KMS-11 (cell line): ENCODE results near the gene AFTPH.

Experiments
- H2AFZ ChIP-seq: fragments of 200-600 bp; sonication (generic); 2 replicates; pipeline ENCODE4 v1.6.1; 2016; ENCODE audit warnings: antibody characterized with exemption, mixed run types, low read depth
- H3K27ac ChIP-seq: fragments of 200-600 bp; sonication (generic); 2 replicates; pipeline ENCODE4 v1.6.1; 2016; ENCODE audit warnings: mild to moderate bottlenecking, mixed run types
- H3K27me3 ChIP-seq: fragments of 200-600 bp; sonication (generic); 2 replicates; pipeline ENCODE4 v1.6.1; 2017; ENCODE audit warnings: mild to moderate bottlenecking, low read depth, mixed run types, moderate library complexity; ENCODE audit not compliant: insufficient read depth
- H3K36me3 ChIP-seq: fragments of 200-600 bp; sonication (generic); 2 replicates; pipeline ENCODE4 v1.6.1; 2017; ENCODE audit warnings: mild to moderate bottlenecking, mixed run types; ENCODE audit not compliant: insufficient read depth
- H3K4me1 ChIP-seq: fragments of 200-600 bp; sonication (generic); 2 replicates; pipeline ENCODE4 v1.6.1; 2016; ENCODE audit warnings: mild to moderate bottlenecking, low read depth, mixed run types; ENCODE audit not compliant: poor library complexity, severe bottlenecking
- H3K4me2 ChIP-seq: fragments of 200-600 bp; sonication (generic); 2 replicates; pipeline ENCODE4 v1.7.0; 2016; ENCODE audit warnings: mild to moderate bottlenecking, mixed run types
- H3K4me3 ChIP-seq: fragments of 200-600 bp; sonication (generic); IDR thresholded peaks from 2 replicates; pipeline ENCODE4 v1.6.1; 2017; ENCODE audit warnings: low read depth, low read length, mixed read lengths; ENCODE audit not compliant: insufficient read depth
- H3K79me2 ChIP-seq: fragments of 200-600 bp; sonication (generic); 2 replicates; pipeline ENCODE4 v1.6.1; 2016; ENCODE audit warnings: low read depth, mixed run types; ENCODE audit not compliant: insufficient read depth
- H3K9ac ChIP-seq: fragments of 200-600 bp; sonication (generic); 2 replicates; pipeline ENCODE4 v1.6.1; 2016; ENCODE audit warnings: mild to moderate bottlenecking, mixed run types
- H4K20me1 ChIP-seq: fragments of 200-600 bp; sonication (generic); 2 replicates; pipeline ENCODE4 v1.6.1; 2016; ENCODE audit warnings: mild to moderate bottlenecking, mixed run types; ENCODE audit not compliant: insufficient read depth
- CTCF ChIP-seq: fragments of 200-600 bp; sonication (generic); conservative IDR thresholded peaks from 2 replicates; pipeline ENCODE4 v1.6.1; 2017; ENCODE audit warnings: low read depth, mild to moderate bottlenecking, antibody characterized with exemption, low read length, moderate library complexity, mixed read lengths

The AFTPH gene

DNA sequence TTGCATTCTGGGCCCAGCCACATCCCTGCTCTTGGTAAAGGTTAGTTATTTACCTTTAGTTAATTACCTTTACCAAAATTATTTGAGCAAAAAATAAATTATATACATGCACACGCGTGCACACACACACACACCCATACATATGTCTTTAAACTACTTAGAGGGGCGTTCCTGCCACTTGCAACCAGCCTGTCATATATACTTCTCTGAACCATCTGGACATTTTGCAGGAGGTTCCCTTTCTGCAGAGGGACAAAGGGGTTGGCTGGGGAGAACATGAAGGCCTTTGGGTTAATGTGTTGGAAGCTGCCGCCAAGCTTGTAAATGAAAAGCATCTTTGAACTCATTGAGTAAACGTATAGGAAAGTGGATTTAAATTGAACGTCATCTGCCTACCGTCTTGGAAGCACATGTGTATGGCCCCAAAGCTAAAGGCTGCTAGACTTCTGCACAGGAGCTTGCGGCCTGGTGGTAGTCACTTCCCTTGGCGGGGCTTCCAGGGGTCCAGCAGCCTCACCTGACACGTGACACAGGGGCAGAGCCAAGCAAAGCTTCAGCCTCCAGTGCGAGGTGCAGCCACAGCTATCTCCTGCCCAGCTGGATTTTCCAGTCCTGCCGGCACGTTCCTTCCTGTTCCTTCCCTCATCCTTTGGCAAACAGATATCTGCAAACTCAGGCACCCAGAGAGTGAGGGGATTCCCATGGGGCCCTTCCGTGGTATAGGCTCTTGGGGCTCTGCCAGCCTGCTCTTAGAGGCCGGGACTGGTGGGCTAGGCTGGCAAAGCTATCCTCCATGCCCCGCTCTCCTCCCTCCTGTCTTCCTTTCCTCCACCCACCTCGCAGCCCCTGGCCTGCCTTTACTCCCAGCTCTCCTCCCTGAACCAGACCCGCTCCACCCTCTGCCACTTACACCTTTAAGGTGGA lies 83.5 kb downstream of the AFTPH start:
- no peaks in the 10 kb centered on the region for H4K20me1 ChIP-seq
- TF ChIP-seq CTCF = no peak
- H3K4me1 ChIP-seq = peaks cover 15% of the 10 kb centered on the region
- no peaks in the 10 kb centered on the region for H3K79me2 ChIP-seq
- H3K4me3 ChIP-seq = no peak overlapping the region
- H3K27ac ChIP-seq = no peak overlapping the region
- no peaks in the 10 kb centered on the region for H3K27me3 ChIP-seq
- no peaks in the 10 kb centered on the region for H3K36me3 ChIP-seq
- no peak overlapping the region for H3K4me2 ChIP-seq
- H2AFZ ChIP-seq = no peak overlapping the region
- H3K9ac ChIP-seq = no peak overlapping the region

- H4K20me1 ChIP-seq = no peaks in the 10 kb centered on the region
- H3K27ac ChIP-seq = no peak overlapping the region
- H3K9ac ChIP-seq = peak overlapping the region; percentile 79; the same call in 1 of the 2 replicates
- H3K79me2 ChIP-seq = no peaks in the 10 kb centered on the region
- H2AFZ ChIP-seq = peak overlapping the region; percentile 80
- H3K27me3 ChIP-seq = no peaks in the 10 kb centered on the region
- TF ChIP-seq CTCF = no peak
- H3K4me2 ChIP-seq = peak overlapping the region; percentile 50
- peaks cover 23% of the 10 kb centered on the region for H3K4me1 ChIP-seq
- no peaks in the 10 kb centered on the region for H3K36me3 ChIP-seq
- peak overlapping the region; percentile 1 for H3K4me3 ChIP-seq
These were observed 84.7 kb downstream of the AFTPH start for GRCh38 chr2:64608867-64609226.

- H3K4me2 ChIP-seq = peak overlapping the region; percentile 95
- peak; percentile 45 for TF ChIP-seq CTCF
- H3K27me3 ChIP-seq = no peaks in the 10 kb centered on the region
- H2AFZ ChIP-seq = peak overlapping the region; percentile 100
- H3K79me2 ChIP-seq = no peaks in the 10 kb centered on the region
- H3K9ac ChIP-seq = peak overlapping the region; percentile 79
- 0 out of 2 replicates have a peak overlapping the region, but pooled peaks have one; percentile 21 for H3K27ac ChIP-seq
- H4K20me1 ChIP-seq = no peaks in the 10 kb centered on the region
- peak overlapping the region; percentile 70 for H3K4me3 ChIP-seq
- H3K4me1 ChIP-seq = peaks cover 28% of the 10 kb centered on the region
- H3K36me3 ChIP-seq = no peaks in the 10 kb centered on the region
These were observed 85.3 kb downstream of the AFTPH start for GRCh38 chr2:64609227-64609941.

GRCh38 chr2:64609942-64610281 lies 85.8 kb downstream of the AFTPH start:
- Histone ChIP-seq H2AFZ (peak overlapping the region; percentile 100), H3K36me3 (no peaks in the 10 kb centered on the region), H3K27me3 (no peaks in the 10 kb centered on the region), H3K79me2 (no peaks in the 10 kb centered on the region), H3K27ac (no peak overlapping the region), H3K4me2 (peak overlapping the region; percentile 95), H4K20me1 (no peaks in the 10 kb centered on the region), H3K4me3 (peak overlapping the region; percentile 70), H3K4me1 (peaks cover 29% of the 10 kb centered on the region), H3K9ac (peak overlapping the region; percentile 79; the same call in 1 of the 2 replicates)
- peak; percentile 5; the same call in 1 of the 2 replicates for TF ChIP-seq CTCF
